Measurements from ENCODE around the gene KRTAP5-5. TPM values are rescaled to one million over a fixed set of nuclear protein-coding genes. Genes with fewer than 3 reads are reported as not detected.

Gene KRTAP5-5
- total RNA-seq, 1 experiment from 2014 or later, result not detected

- no peak for TF ChIP-seq FOXP4 (CRISPR knock-in tag; IDR thresholded peaks at IDR 0.05)
Observed at GRCh38 chr11:1608363-1608762, 21.2 kb upstream of the KRTAP5-5 start, which contains the start of gene KRTAP5-3 (continued).

GRCh38 chr11:1618231-1618630 is 11.3 kb upstream of the KRTAP5-5 start:
- CTCF ChIA-PET, result interaction anchor here (1.0 to 3.0 kb wide), 6 partner anchors 11 to 44 kb away, joined by 3 to 15 read pairs (median 4); partner anchors contain the start of gene KRTAP5-5
- POLR2A ChIA-PET, result no interaction called here
- DNase-seq (ENCODE audit: low spot score) (no peak), ATAC-seq (no peak)
- Mint-ChIP-seq H3K27me3 (ENCODE audit: low read depth) (peaks cover 43% of the 10 kb centered on the region), H3K4me1 (no peaks in the 10 kb centered on the region), H3K36me3 (peaks cover 2% of the 10 kb centered on the region; the same call in 1 of the 2 replicates), H3K9me3 (peaks cover 15% of the 10 kb centered on the region), H3K27ac (no peak overlapping the region), H3K4me3 (no peak overlapping the region)
- TF ChIP-seq SP1 (CRISPR knock-in tag; conservative IDR thresholded peaks at IDR 0.05) (no peak), ZNF416 (CRISPR knock-in tag; IDR thresholded peaks at IDR 0.05) (no peak), USF2 (CRISPR knock-in tag; IDR thresholded peaks at IDR 0.05) (no peak), NFATC4 (CRISPR knock-in tag; IDR thresholded peaks at IDR 0.05) (no peak), PRRX2 (CRISPR knock-in tag; IDR thresholded peaks at IDR 0.05) (no peak), ZNF263 (CRISPR knock-in tag; IDR thresholded peaks at IDR 0.05; ENCODE audit: low read depth) (no peak), SOX15 (CRISPR knock-in tag; IDR thresholded peaks at IDR 0.05) (no peak), NR3C1 (CRISPR knock-in tag; conservative IDR thresholded peaks at IDR 0.05; ENCODE audit: low read depth) (no peak), MAX (CRISPR knock-in tag; IDR thresholded peaks at IDR 0.05) (no peak)
- TF ChIP-seq, protein P1, sequence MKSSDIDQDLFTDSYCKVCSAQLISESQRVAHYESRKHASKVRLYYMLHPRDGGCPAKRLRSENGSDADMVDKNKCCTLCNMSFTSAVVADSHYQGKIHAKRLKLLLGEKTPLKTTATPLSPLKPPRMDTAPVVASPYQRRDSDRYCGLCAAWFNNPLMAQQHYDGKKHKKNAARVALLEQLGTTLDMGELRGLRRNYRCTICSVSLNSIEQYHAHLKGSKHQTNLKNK (CRISPR knock-in tag; IDR thresholded peaks at IDR 0.05), result no peak
- TF ChIP-seq, protein P2, sequence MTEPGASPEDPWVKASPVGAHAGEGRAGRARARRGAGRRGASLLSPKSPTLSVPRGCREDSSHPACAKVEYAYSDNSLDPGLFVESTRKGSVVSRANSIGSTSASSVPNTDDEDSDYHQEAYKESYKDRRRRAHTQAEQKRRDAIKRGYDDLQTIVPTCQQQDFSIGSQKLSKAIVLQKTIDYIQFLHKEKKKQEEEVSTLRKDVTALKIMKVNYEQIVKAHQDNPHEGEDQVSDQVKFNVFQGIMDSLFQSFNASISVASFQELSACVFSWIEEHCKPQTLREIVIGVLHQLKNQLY (CRISPR knock-in tag; IDR thresholded peaks at IDR 0.05), result no peak

DNA sequence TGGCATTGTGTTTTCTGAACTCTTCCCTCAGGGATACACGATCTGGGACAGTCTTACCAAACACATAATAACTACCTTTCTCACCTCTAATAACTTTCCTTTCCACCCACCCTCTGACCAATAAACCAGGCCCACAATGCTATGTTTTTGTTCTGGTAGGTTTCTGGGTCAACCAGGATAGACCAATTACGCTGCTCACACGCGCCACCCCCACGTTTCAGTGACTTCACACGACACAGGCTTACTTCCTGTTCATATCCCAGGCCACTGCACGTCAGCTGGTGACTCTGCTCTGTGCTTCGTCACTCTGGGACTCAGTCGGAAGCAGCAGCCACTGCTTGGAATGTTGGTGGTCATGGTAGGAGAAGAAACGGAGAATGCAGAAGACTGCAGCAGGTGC is 10.1 kb upstream of the KRTAP5-5 start:
- H3K36me3 Mint-ChIP-seq, result peaks cover 2% of the 10 kb centered on the region; the same call in 1 of the 2 replicates
- TF ChIP-seq ZNF219 (CRISPR knock-in tag; IDR thresholded peaks at IDR 0.05; ENCODE audit: borderline replicate concordance) (no peak), ZBTB43 (CRISPR knock-in tag; IDR thresholded peaks at IDR 0.05) (no peak), PRRX2 (CRISPR knock-in tag; IDR thresholded peaks at IDR 0.05) (no peak), CREM (CRISPR knock-in tag; IDR thresholded peaks at IDR 0.05) (no peak), ESRRA (CRISPR knock-in tag; IDR thresholded peaks at IDR 0.05; ENCODE audit: borderline replicate concordance) (no peak), IRF1 (CRISPR knock-in tag; IDR thresholded peaks at IDR 0.05) (no peak), NR3C1 (CRISPR knock-in tag; conservative IDR thresholded peaks at IDR 0.05; ENCODE audit: low read depth) (no peak), ZNF232 (CRISPR knock-in tag; IDR thresholded peaks at IDR 0.05) (no peak), ELF4 (CRISPR knock-in tag; IDR thresholded peaks at IDR 0.05; ENCODE audit: low read depth) (no peak), NR1H2 (CRISPR knock-in tag; IDR thresholded peaks at IDR 0.05) (no peak), MYBL2 (CRISPR knock-in tag; IDR thresholded peaks at IDR 0.05) (no peak)
- ATAC-seq, result no peak
- H3K27me3 Mint-ChIP-seq (ENCODE audit: low read depth), result peaks cover 46% of the 10 kb centered on the region
- no peak overlapping the region for H3K4me3 Mint-ChIP-seq
- POLR2A ChIA-PET, result no interaction called here
- no peak overlapping the region for H3K27ac Mint-ChIP-seq
- peaks cover 15% of the 10 kb centered on the region for H3K9me3 Mint-ChIP-seq
- no peak for DNase-seq (ENCODE audit: low spot score)
- CTCF ChIA-PET, result interaction anchor here (0.6 to 3.0 kb wide), 3 partner anchors 20 to 206 kb away, joined by 3 to 15 read pairs (median 4); no protein-coding TSS in a partner anchor
- H3K4me1 Mint-ChIP-seq, result peaks cover 7% of the 10 kb centered on the region
